HG02610 (cell line): Measurements from ENCODE around the gene BMERB1.
"Not testable (repeated sequence)": the region's sequence is repeated elsewhere in the genome, so short reads cannot be mapped to it uniquely, and the experiment has no call there.

Experiments
- ATAC-seq: cut with Tn5 transposase; IDR thresholded peaks from one replicate; pipeline ENCODE4 v1.9.1; 2021; ENCODE audit warnings: mild to moderate bottlenecking, moderate library complexity; ENCODE audit not compliant: unreplicated experiment

Gene BMERB1

GRCh38 chr16:15422222-15422621, 12.2 kb upstream of the BMERB1 start:
- no peak for ATAC-seq

DNA sequence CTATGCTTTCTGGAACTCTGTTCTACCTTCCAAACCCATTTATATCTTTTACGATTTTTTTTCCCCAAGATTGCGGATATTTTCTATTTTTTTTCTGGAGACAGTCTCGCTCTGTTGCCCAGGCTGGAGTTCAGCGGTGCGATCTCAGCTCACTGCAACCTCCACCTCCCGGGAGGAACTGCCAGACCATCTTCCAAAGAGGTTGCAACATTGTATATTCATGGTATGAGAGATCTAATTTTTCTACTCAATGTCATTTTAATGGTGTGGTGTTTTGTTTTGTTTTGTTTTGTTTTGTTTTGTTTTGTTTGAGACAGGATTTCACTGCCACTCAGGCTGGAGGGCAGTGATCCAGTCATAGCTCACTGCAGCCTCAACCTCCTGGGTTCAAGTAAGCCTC, 8.5 kb upstream of the BMERB1 start:
- ATAC-seq, result no peak

DNA sequence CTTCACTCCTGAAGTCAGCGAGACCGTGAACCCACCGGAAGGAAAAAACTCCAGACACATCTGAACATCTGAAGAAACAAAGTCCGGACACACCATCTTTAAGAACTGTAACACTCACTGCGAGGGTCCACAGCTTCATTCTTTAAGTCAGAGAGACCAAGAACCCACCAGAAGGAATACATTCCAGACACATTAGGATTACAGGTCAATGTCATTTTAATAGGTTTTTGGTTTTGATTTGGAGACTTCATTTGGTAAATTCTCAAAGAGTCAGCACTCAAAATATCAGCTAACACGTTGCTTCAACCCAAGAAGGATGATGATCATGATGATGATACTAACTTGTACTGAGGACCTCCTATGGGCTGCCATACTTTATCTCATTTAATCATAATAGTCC, 7.6 kb upstream of the BMERB1 start:
- no peak for ATAC-seq

DNA sequence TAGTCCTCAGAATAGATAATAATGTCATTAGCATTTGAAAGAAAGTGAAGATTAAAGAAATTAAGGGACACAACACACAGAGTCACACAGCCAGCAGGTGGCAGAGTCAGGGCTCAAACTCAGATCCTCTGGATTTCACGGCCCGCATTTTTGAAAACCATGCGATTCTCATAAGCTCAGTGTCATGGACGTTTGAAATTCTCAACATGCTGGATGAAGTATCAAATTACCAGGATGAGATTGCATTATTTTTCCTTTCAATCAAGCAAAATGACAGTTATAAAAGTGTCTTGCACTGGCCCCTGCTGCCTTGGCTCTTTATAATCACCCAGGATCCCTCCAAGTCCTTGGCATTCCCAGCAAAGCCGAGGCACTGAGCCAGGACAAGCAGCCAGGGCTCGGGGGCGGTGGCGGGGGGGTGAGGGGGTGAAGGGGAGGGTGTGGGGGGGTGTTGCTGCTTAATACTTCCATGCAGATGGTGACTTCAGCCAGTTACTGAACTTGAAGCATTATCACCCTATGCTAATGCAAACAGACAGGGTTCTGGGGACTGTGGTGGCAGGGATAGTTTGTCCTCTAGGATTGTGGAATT, 6.6 kb upstream of the BMERB1 start:
- no peak for ATAC-seq

GRCh38 chr16:15430884-15431283, 3.5 kb upstream of the BMERB1 start:
- not testable (repeated sequence) for ATAC-seq

GRCh38 chr16:15434079-15434424, 336 bp upstream of the BMERB1 start:
- no peak for ATAC-seq

DNA sequence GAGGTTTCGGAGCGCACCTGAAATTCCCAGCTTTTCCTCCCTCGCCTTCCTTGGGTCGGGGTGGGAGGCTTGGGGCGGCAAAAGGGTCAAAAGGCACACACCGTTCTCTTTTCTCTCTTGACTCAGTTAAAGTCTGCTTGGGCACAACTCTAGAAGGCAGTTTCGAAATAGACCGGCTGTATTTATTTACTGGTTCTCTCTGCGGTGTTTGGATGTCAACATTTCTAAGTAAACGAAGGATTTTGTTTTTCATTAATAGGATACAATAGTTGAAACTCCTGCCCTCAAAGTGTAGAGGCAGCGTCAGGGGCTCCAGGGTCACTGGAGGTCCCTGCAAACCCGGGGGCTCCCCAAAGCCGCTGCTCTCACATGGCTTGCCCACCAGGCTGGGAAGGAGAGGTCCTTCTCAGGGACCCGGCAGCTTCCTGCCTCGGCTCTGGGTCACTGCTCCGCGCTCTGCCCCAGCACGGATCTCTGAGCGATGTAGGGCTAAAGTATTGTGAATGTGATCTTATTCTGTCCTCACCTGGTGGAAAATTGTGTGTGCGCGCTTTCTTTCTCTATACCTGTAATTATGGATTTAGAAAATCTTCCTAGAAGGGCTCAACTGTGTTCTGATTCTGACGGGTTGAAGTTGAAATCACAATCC, 952 bp downstream of the BMERB1 start:
- no peak for ATAC-seq

GRCh38 chr16:15439102-15439501, 4.7 kb downstream of the BMERB1 start:
- no peak for ATAC-seq

DNA sequence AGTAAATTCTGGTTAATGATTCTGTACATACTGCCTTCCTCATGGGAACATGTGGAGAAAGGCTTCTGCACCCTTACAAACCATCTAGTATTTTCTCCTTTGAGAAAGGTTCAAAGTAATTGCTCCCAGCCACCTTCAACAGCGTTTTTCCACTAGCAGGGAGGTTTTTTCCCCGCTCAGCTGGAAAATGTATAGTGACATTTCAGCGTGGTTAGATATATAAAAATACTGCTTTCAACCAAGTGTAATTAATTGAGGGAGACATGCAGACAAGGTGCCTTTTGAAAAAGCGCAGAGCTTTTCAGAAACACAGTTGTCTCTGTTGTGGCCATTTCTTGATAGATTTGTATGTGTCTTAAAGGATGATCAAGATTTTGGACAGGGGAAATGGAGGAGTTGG, 5.1 kb downstream of the BMERB1 start:
- no peak for ATAC-seq

- no peak for ATAC-seq
Measured at GRCh38 chr16:15440852-15441251, 6.5 kb downstream of the BMERB1 start.

DNA sequence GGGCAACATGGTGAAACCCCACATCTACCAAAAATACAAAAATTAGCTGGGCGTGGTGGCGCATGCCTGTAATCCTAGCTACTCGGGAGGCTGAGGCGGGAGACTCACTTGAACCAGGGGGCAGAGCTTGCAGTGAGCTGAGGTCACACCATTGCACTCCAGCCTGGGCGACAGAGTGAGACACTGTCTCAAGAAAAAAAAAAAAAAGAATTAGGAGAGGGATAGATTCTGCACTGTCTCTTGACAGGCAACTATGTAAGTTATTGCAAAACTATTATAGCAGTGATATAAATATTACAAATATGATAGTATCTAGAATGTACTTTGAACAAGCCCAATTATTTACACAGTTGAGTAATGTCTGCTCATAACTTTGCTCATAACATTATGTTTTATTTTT, 7.8 kb downstream of the BMERB1 start:
- ATAC-seq, result not testable (repeated sequence)

DNA sequence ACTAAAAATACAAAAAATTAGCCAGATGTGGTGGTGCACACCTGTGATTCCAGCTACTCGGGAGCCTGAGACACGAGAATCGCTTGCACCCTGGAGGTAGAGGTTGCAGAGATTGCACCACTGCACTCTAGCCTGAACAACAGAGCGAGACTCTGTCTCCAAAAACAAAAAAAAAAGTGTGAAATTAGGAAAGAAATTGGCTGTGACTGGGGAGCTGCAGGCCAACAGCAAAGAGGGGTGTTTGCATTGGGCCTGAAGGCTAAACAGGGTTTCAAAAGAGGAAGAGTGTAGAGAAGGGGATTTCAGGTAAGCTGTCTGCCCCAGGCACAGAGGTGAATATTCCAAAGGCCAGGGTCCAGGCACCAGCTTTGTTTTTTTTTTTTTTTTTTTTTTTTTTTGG, 9.4 kb downstream of the BMERB1 start:
- ATAC-seq, result no peak

DNA sequence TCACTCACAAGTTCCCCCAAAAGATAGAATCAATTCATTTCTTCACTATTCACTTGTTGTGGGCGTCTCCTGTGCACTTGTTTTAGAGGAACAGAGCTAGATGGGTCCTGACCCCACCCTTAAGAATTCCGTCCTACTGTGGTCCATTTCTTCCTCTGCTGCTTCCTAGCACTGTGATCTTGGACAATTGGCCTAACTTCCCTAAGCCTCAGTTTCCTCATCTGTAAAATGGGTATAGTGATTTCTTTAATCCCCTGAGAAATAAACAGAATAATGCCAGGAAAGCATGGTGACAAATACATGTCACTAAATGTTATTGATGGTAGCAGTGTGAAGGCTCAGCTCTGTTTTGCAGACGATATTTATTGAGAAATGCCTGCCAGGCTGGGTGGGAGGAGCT, 9.9 kb downstream of the BMERB1 start:
- no peak for ATAC-seq

GRCh38 chr16:15445450-15445849, 11.1 kb downstream of the BMERB1 start:
- no peak for ATAC-seq

DNA sequence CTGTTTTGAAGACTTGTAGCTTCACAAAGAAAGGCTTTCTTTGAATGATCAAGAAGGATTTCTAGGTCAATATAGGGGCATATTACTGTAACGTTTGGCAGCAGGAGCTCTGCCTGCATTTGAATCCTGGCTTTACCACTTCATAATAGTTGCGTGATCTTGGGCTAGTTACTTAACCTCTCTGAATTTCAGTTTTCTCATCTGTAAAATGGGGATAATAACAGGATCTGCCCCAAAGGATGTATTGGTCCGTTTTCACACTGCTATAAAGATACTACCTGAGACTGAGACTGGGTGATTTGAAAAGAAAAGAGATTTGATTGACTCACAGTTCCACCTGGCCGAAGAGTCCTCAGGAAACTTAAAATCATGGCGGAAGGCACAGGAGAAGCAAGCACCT, 12.5 kb downstream of the BMERB1 start:
- no peak for ATAC-seq

DNA sequence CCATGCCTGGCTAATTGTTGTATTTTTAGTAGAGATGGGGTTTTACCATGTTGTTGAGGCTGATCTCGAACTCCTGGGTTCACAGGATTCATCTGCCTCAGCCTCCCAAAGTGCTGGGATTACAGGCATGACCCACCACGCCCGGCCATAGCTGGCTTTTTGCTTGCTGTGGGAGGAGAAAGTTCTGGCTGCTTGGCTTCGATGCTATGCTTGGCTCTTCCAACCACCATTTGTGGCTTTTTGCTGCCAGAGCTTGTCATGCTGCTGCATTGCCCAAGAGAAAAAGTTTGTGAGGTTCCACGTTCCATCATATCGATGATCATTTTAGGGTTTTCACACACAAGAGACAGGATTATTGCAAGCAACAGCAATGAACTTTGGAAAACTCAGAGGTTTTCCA, 16.2 kb downstream of the BMERB1 start:
- no peak for ATAC-seq

GRCh38 chr16:15451098-15451731, 16.8 kb downstream of the BMERB1 start:
- no peak for ATAC-seq

- no peak for ATAC-seq
Measured at GRCh38 chr16:15452246-15452855, 18.0 kb downstream of the BMERB1 start.

DNA sequence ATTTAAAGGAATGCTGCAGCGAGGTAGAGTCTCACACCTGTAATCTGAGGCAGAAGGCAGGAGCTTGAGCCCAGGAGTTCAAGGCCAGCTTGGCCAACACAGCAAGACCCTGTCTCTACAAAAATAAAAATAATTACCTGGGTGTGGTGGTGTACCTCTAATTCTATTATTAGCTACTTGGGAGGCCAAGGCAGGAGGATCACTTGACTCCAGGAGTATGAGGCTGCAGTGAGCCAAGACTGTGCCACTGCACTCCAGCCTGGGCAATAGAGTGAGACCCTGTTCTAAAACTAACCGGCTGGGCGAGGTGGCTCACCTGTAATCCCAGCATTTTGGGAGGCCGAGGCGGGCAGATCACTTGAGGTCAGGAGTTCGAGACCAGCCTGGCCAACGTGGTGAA, 18.9 kb downstream of the BMERB1 start:
- ATAC-seq, result not testable (repeated sequence)

- not testable (repeated sequence) for ATAC-seq
Measured at GRCh38 chr16:15454933-15455332, 20.5 kb downstream of the BMERB1 start.

DNA sequence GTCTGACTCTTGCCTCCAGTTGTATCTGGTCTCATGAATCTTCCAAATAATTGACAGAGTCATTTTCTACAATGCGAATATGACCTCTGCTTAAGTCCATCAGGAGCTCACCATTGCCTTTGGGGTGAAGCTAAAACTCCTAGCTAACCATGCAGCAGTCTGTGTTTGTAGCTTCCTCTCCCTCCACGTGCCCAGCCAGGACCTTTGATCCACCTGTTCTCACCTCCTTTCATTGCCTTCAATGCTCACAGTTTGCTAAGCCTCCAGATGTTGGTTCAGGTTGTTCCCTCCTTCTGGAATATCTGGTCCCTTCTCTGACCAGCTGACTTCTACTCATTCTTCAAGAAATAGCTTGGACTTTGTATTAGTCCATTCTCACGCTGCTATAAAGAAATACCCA, 23.0 kb downstream of the BMERB1 start:
- no peak for ATAC-seq

GRCh38 chr16:15457958-15458357, 23.6 kb downstream of the BMERB1 start:
- ATAC-seq, result no peak
